HL-60 (cell line): ENCODE results near the gene UNC80.

Experiments used
- CTCF ChIP-seq: IDR thresholded peaks from one replicate; pipeline ENCODE4 v1.5.1; 2011; ENCODE audit warnings: low read length, control low read depth, inconsistent platforms; ENCODE audit not compliant: insufficient read depth
- POLR2AphosphoS5 ChIP-seq: IDR thresholded peaks from 2 replicates; pipeline ENCODE4 v1.6.1; 2012; ENCODE audit warnings: low read depth
- SPI1 ChIP-seq: IDR thresholded peaks from 2 replicates; pipeline ENCODE4 v1.6.1; 2012; ENCODE audit warnings: low read depth, mild to moderate bottlenecking, borderline replicate concordance

- no peak for TF ChIP-seq CTCF
- no peak for TF ChIP-seq SPI1
- no peak for TF ChIP-seq POLR2AphosphoS5
These were observed 96.8 kb downstream of the UNC80 start for GRCh38 chr2:209868271-209868994.
